HepG2 (cell line): ENCODE measurements around the gene DNAJC4. TPM values are rescaled to one million over a fixed set of nuclear protein-coding genes. Genes with fewer than 3 reads are reported as not detected.

Experiments
- ATAC-seq: fragments of 200-7000 bp; cut with Tn5 transposase; 3 replicates; pipeline ENCODE4 v1.9.1; 2020; ENCODE audit warnings: mild to moderate bottlenecking, moderate library complexity
- BruUV-seq: library from RNA; stranded (reverse); fragments of 400-500 nt; replicated peaks from 2 replicates; lab custom pipeline; 2021; lab: Mats Ljungman, UMichigan
- CTCF ChIA-PET: fragments of 300-600 bp; formaldehyde crosslinking; extraction: SDS; loops from one replicate; lab custom pipeline; 2021; ENCODE audit warnings: low total read pairs, inconsistent platforms, low intra/inter-chr PET ratio; lab: Yijun Ruan, JAX
- POLR2A ChIA-PET: fragments of 350-600 bp; sonication (Branson Sonifier 250); formaldehyde crosslinking; loops from one replicate; lab custom pipeline; 2020; ENCODE audit warnings: antibody characterized with exemption, inconsistent platforms; lab: Yijun Ruan, JAX
- DNase-seq: peaks from one replicate; pipeline ENCODE4 v3.0.0-alpha.2; 2015; ENCODE audit warnings: low spot score
- FAIRE-seq: peaks from 3 replicates; lab custom pipeline; 2011; peaks lifted over from hg19 to GRCh38; lab: Jason Lieb, UNC
- H2AFZ ChIP-seq: one replicate; pipeline ENCODE4 v1.6.1; 2011; ENCODE audit warnings: low read length, inconsistent platforms
- H3K27ac ChIP-seq: fragments of 300-600 bp; 3 replicates; pipeline ENCODE4 v1.8.0; 2011; ENCODE audit warnings: mixed run types, mild to moderate bottlenecking, mixed read lengths, low read length, inconsistent platforms; ENCODE audit not compliant: insufficient read depth; ENCODE audit errors: extremely low read length
- H3K27me3 ChIP-seq, 2 experiments: fragments of 200-600 bp in 1 of 2; 2 replicates in 1 of 2; 3 replicates in 1 of 2; pipeline versions ENCODE4 v1.6.0 to v1.8.0; 2011; ENCODE audit warnings: low read length in 2 of 2, mild to moderate bottlenecking in 2 of 2, moderate library complexity in 2 of 2, inconsistent platforms in 1 of 2; ENCODE audit not compliant: insufficient read depth in 2 of 2, control insufficient read depth in 1 of 2
- H3K36me3 ChIP-seq, 2 experiments: fragments of 200-600 bp in 1 of 2; replicated peaks in 1 of 2; 2 replicates in 1 of 2; 3 replicates in 1 of 2; pipeline versions ENCODE4 v1.5.1 to v1.8.0; 2011; ENCODE audit warnings: low read length in 2 of 2, inconsistent platforms in 1 of 2; ENCODE audit not compliant: insufficient read depth in 2 of 2, control insufficient read depth in 1 of 2
- H3K4me1 ChIP-seq: 2 replicates; pipeline ENCODE4 v1.5.1; 2012; ENCODE audit warnings: low read length, inconsistent platforms; ENCODE audit not compliant: insufficient read depth
- H3K4me2 ChIP-seq: 2 replicates; pipeline ENCODE4 v1.6.0; 2011; ENCODE audit warnings: low read depth, low read length, inconsistent platforms
- H3K4me3 ChIP-seq, 3 experiments: fragments of 200-600 bp in 1 of 3; sonication (generic), shearing (Covaris generic) in 1 of 3; replicated peaks in 1 of 3; 2 replicates each; pipeline ENCODE4 v1.5.1; 2011 to 2016; ENCODE audit warnings: low read length in 3 of 3, inconsistent platforms in 2 of 3, low read depth in 2 of 3, mild to moderate bottlenecking in 2 of 3, control low read depth in 1 of 3, mixed read lengths in 1 of 3; ENCODE audit not compliant: insufficient read depth in 1 of 3
- H3K79me2 ChIP-seq: one replicate; pipeline ENCODE4 v1.6.1; 2011; ENCODE audit warnings: low read length, inconsistent platforms; ENCODE audit not compliant: insufficient read depth
- H3K9ac ChIP-seq: 2 replicates; pipeline ENCODE4 v1.6.0; 2011; ENCODE audit warnings: mild to moderate bottlenecking, low read depth, low read length, inconsistent platforms; ENCODE audit not compliant: insufficient read depth
- H3K9me3 ChIP-seq: 2 replicates; pipeline ENCODE4 v1.5.1; 2012; ENCODE audit warnings: mild to moderate bottlenecking, low read length
- H4K20me1 ChIP-seq: 2 replicates; pipeline ENCODE4 v1.6.0; 2011; ENCODE audit warnings: inconsistent platforms, mild to moderate bottlenecking, low read length, moderate library complexity; ENCODE audit not compliant: insufficient read depth
- ATF7 ChIP-seq, 2 experiments: fragments of 450-650 bp in 1 of 2; sonication (generic) in 1 of 2; formaldehyde crosslinking in 1 of 2; IDR thresholded peaks; 2 replicates each; pipeline versions ENCODE4 v1.4.0 to v1.6.1; 2016 to 2020; ENCODE audit warnings: antibody characterized with exemption in 1 of 2, mild to moderate bottlenecking in 1 of 2, missing genetic modification reagents in 1 of 2
- BRCA1 ChIP-seq: sonication (generic); formaldehyde crosslinking; IDR thresholded peaks from 2 replicates; pipeline ENCODE4 v1.4.0; 2020; ENCODE audit warnings: missing genetic modification reagents
- CSRNP2 ChIP-seq: sonication (generic); formaldehyde crosslinking; conservative IDR thresholded peaks from 2 replicates; pipeline ENCODE4 v1.8.0; 2022; ENCODE audit warnings: low read depth, missing genetic modification reagents
- HNRNPK ChIP-seq: fragments of 200-400 bp; formaldehyde crosslinking; IDR thresholded peaks from 2 replicates; pipeline ENCODE4 v1.6.1; 2018; ENCODE audit warnings: low read length, low read depth, moderate library complexity, mild to moderate bottlenecking; ENCODE audit not compliant: poor library complexity, severe bottlenecking
- HOXA5 ChIP-seq: sonication (generic); formaldehyde crosslinking; IDR thresholded peaks from 2 replicates; pipeline ENCODE4 v1.4.0; 2020; ENCODE audit warnings: missing genetic modification reagents
- JARID2 ChIP-seq: sonication (generic); formaldehyde crosslinking; IDR thresholded peaks from 2 replicates; pipeline ENCODE4 v1.8.1; 2023; ENCODE audit warnings: missing genetic modification reagents, inconsistent platforms; ENCODE audit not compliant: insufficient replicate concordance
- KAT8 ChIP-seq: IDR thresholded peaks from 2 replicates; pipeline ENCODE4 v1.6.1; 2016; ENCODE audit warnings: missing genetic modification reagents, missing compliant biosample characterization
- NCOA1 ChIP-seq: sonication (generic); formaldehyde crosslinking; IDR thresholded peaks from 2 replicates; pipeline ENCODE4 v1.9.0; 2021; ENCODE audit warnings: missing genetic modification reagents
- NR2C2 ChIP-seq: sonication (generic); formaldehyde crosslinking; IDR thresholded peaks from 2 replicates; pipeline ENCODE4 v1.4.0; 2020; ENCODE audit warnings: missing genetic modification reagents, mild to moderate bottlenecking, moderate library complexity, borderline replicate concordance
- NRL ChIP-seq: sonication (generic); formaldehyde crosslinking; IDR thresholded peaks from 2 replicates; pipeline ENCODE4 v1.5.0; 2020; ENCODE audit warnings: missing genetic modification reagents, mild to moderate bottlenecking, moderate library complexity, borderline replicate concordance
- POLR2G ChIP-seq: fragments of 200-400 bp; formaldehyde crosslinking; IDR thresholded peaks from 2 replicates; pipeline ENCODE4 v1.6.1; 2018; ENCODE audit warnings: mild to moderate bottlenecking, low read depth, low read length, moderate library complexity
- SMARCE1 ChIP-seq: fragments of 450-650 bp; IDR thresholded peaks from 2 replicates; pipeline ENCODE4 v1.6.1; 2017; ENCODE audit warnings: borderline replicate concordance
- ZFP82 ChIP-seq: sonication (generic); formaldehyde crosslinking; IDR thresholded peaks from 2 replicates; pipeline ENCODE4 v1.5.1; 2020; ENCODE audit warnings: mild to moderate bottlenecking, missing genetic modification reagents, borderline replicate concordance
- ZNF136 ChIP-seq: sonication (generic); formaldehyde crosslinking; IDR thresholded peaks from 2 replicates; pipeline ENCODE4 v1.8.1; 2022; ENCODE audit warnings: low read depth, mild to moderate bottlenecking, moderate library complexity, missing genetic modification reagents
- ZNF33A ChIP-seq: sonication (generic); formaldehyde crosslinking; IDR thresholded peaks from 2 replicates; pipeline ENCODE4 v1.5.1; 2020; ENCODE audit warnings: missing genetic modification reagents, mild to moderate bottlenecking, moderate library complexity, borderline replicate concordance
- ZNF362 ChIP-seq: sonication (generic); formaldehyde crosslinking; IDR thresholded peaks from 2 replicates; pipeline ENCODE4 v1.4.0; 2020; ENCODE audit warnings: missing genetic modification reagents, mild to moderate bottlenecking, borderline replicate concordance
- ZNF616 ChIP-seq: sonication (generic); formaldehyde crosslinking; IDR thresholded peaks from 2 replicates; pipeline ENCODE4 v1.5.0; 2020; ENCODE audit warnings: low read depth, mild to moderate bottlenecking, missing genetic modification reagents
- ZNF749 ChIP-seq: sonication (generic); formaldehyde crosslinking; IDR thresholded peaks from 2 replicates; pipeline ENCODE4 v1.8.0; 2022; ENCODE audit warnings: mild to moderate bottlenecking, missing genetic modification reagents, moderate library complexity, borderline replicate concordance
- ZNF776 ChIP-seq: sonication (generic); formaldehyde crosslinking; IDR thresholded peaks from 2 replicates; pipeline ENCODE4 v1.4.0; 2020; ENCODE audit warnings: mild to moderate bottlenecking, missing genetic modification reagents
- ZNF781 ChIP-seq: sonication (generic); formaldehyde crosslinking; IDR thresholded peaks from 2 replicates; pipeline ENCODE4 v1.5.1; 2020; ENCODE audit warnings: borderline replicate concordance, mild to moderate bottlenecking, missing genetic modification reagents; ENCODE audit errors: not compliant biosample characterization
- WGBS: methylation state at CpG from one replicate; pipeline ENCODE4 v1.1.6; 2017; ENCODE audit warnings: low lambda C conversion rate; 5-methylcytosine and 5-hydroxymethylcytosine counted together
- in situ Hi-C: cut with HindIII; loops from 2 replicates; pipeline ENCODE4 v1.10.0; 2017; ENCODE audit warnings: low pct_unique_long_range_greater_than_20kb; ENCODE audit not compliant: extremely low pct_ligation_motif_present
- intact Hi-C: fragments of 100-400 bp; cut with micrococcal nuclease; formaldehyde crosslinking; loops from one replicate; pipeline ENCODE4 v1.10.0; 2022; ENCODE audit not compliant: unreplicated experiment
- polyA plus RNA-seq, 8 experiments: library from polyadenylated mRNA; depleted of rRNA in 3 of 8; stranded (reverse) in 7 of 8; unstranded in 1 of 8; fragments of >200 nt; fragmentation: Illumina TruSeq in 4 of 8; extraction: Trizol in 4 of 8; gene quantifications; 2 replicates each; pipeline versions ENCODE4 v1.2.1 to v1.2.3, GENCODE V29; 2011 to 2016; ENCODE audit warnings: low read depth in 4 of 8, missing spikeins in 1 of 8, mixed read lengths in 1 of 8; ENCODE audit not compliant: insufficient read depth in 1 of 8
- total RNA-seq, 5 experiments: library from RNA; depleted of rRNA; stranded (reverse); fragments of >200 nt; fragmentation: Illumina TruSeq; extraction: Trizol; gene quantifications; 2 replicates each; pipeline ENCODE4 v1.2.3, GENCODE V29; 2016; ENCODE audit warnings: low read depth in 1 of 5

The DNAJC4 gene
- total and polyA plus RNA-seq, 2 of the 13 experiments (the other 11 are each of a cell fraction or from before 2014, with no cell fraction given): 10.3 to 60.8 TPM

- peak; percentile 99 for DNase-seq
- TF ChIP-seq NR2C2 (peak; percentile 100), NCOA1 (CRISPR knock-in tag) (0 out of 2 replicates have a peak, but pooled peaks have one; percentile 73), ZNF781 (CRISPR knock-in tag) (no peak), SMARCE1 (no peak), ZNF136 (no peak), ZNF33A (CRISPR knock-in tag) (peak; percentile 87; the same call in 1 of the 2 replicates), POLR2G (peak; percentile 70; the same call in 1 of the 2 replicates), ZNF776 (CRISPR knock-in tag) (no peak), CSRNP2 (CRISPR knock-in tag) (no peak), NRL (CRISPR knock-in tag) (no peak), JARID2 (CRISPR knock-in tag) (no peak), HOXA5 (CRISPR knock-in tag) (peak; percentile 79), ZFP82 (CRISPR knock-in tag) (0 out of 2 replicates have a peak, but pooled peaks have one; percentile 37), ATF7 (IDR thresholded peaks at IDR 0.05) (peak; percentile 64), ATF7 (CRISPR knock-in tag; IDR thresholded peaks at IDR 0.05) (no peak; the same call in 1 of the 2 replicates), ZNF749 (CRISPR knock-in tag) (0 out of 2 replicates have a peak, but pooled peaks have one; percentile 5), ZNF362 (CRISPR knock-in tag) (no peak; the same call in 1 of the 2 replicates), BRCA1 (CRISPR knock-in tag) (0 out of 2 replicates have a peak, but pooled peaks have one; percentile 28), HNRNPK (no peak), KAT8 (CRISPR knock-in tag) (peak; percentile 97), ZNF616 (CRISPR knock-in tag) (no peak)
Observed at GRCh38 chr11:64269540-64270220, 39.3 kb downstream of the DNAJC4 start.

More at GRCh38 chr11:64269540-64270220, 39.3 kb downstream of the DNAJC4 start:
- Histone ChIP-seq H4K20me1 (no peaks in the 10 kb centered on the region), H3K4me1 (peaks cover 38% of the 10 kb centered on the region), H2AFZ (no peak overlapping the region), H3K36me3 (no peaks in the 10 kb centered on the region; a peak in 2 of 5 replicates), H3K9me3 (no peaks in the 10 kb centered on the region), H3K9ac (peak overlapping the region; percentile 87), H3K4me3 (peak overlapping the region; percentile 71 to 90 (median 89)), H3K79me2 (peaks cover 14% of the 10 kb centered on the region), H3K27me3 (no peaks in the 10 kb centered on the region), H3K4me2 (peak overlapping the region; percentile 95), H3K27ac (peak overlapping the region; percentile 95)
- ChIA-PET CTCF (no interaction called here), POLR2A (interaction anchor here (0.8 to 5.9 kb wide), 25 partner anchors 9 to 87 kb away, joined by 3 to 113 read pairs (median 6); partner anchors contain the start of genes BAD, ESRRA, FERMT3 and FKBP2)
- intact Hi-C loops (loop anchor here (2.0 kb wide), 3 partner anchors 15 to 35 kb away; partner anchors contain the start of genes BAD, ESRRA, GPR137 and PLCB3), in situ Hi-C loops (no loop called here)
- TSS peak; percentile 75 for BruUV-seq
- WGBS: 1% methylated on average over 16 of the region's 58 CpGs
- ATAC-seq (peak; percentile 85), FAIRE-seq (peak; percentile 99)
